Gastroesophageal sphincter (tissue), 3 donors: ENCODE measurements around the gene CMIP.

Source experiments
- POLR2AphosphoS5 ChIP-seq: sonication (generic); formaldehyde crosslinking; IDR thresholded peaks from one replicate; pipeline ENCODE4 v1.6.1; 2017; ENCODE audit warnings: antibody characterized with exemption
- TF ChIP-seq, protein P1 (sequence below), 4 experiments: fragments of 200-600 bp in 2 of 4; fragments of 450-650 bp in 2 of 4; sonication (generic) in 1 of 4; IDR thresholded peaks; one replicate each; pipeline ENCODE4 v1.5.1; 2017 to 2019; ENCODE audit warnings: antibody characterized with exemption in 4 of 4, mild to moderate bottlenecking in 2 of 4, moderate library complexity in 2 of 4

DNA sequence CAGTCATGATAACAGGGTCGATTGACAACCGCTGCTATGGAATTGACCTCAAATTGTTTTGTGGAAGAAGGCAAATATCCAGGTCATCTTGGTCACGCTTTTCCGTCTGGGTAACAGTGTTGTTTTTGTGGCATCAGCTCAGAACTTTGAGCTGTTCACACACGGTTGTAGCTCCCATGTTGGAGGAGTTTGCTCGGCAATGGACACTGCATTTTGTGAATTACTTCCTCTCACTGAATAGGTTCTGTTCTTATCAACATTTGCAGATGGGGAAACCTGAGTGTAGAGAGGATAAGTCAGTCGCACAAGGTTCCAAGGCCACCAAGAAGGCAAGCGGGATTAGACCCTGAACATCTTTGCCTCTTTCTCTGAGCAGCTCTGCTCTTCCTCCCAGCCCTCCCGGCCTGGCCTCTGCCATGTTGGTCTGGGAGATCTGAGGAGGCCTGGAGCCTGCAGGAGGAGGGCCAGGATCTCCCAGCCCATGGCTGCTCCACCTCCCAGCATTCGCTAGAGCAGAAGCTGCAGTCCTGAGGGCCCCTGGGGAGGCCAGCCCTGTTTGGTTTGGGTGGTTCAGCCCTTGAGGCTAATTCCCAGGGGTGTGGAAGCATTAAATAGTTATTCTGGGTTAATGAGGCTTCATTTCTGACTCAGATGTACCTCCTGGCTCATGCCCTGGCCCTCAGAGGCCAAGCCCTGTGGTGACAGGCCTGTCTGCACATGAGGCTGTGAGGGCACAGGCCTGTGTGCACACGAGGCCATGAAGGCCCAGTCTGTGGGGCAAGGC lies 180.3 kb downstream of the CMIP start:
- TF ChIP-seq, protein P1, sequence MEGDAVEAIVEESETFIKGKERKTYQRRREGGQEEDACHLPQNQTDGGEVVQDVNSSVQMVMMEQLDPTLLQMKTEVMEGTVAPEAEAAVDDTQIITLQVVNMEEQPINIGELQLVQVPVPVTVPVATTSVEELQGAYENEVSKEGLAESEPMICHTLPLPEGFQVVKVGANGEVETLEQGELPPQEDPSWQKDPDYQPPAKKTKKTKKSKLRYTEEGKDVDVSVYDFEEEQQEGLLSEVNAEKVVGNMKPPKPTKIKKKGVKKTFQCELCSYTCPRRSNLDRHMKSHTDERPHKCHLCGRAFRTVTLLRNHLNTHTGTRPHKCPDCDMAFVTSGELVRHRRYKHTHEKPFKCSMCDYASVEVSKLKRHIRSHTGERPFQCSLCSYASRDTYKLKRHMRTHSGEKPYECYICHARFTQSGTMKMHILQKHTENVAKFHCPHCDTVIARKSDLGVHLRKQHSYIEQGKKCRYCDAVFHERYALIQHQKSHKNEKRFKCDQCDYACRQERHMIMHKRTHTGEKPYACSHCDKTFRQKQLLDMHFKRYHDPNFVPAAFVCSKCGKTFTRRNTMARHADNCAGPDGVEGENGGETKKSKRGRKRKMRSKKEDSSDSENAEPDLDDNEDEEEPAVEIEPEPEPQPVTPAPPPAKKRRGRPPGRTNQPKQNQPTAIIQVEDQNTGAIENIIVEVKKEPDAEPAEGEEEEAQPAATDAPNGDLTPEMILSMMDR (IDR thresholded peaks at IDR 0.05), result no peak
- no peak for TF ChIP-seq POLR2AphosphoS5
